OCI-M2 (cell line): ENCODE data around the gene PDE4B.
"Not testable (repeated sequence)": the region's sequence is repeated elsewhere in the genome, so short reads cannot be mapped to it uniquely, and the experiment has no call there.

Experiments used
- DNase-seq: peaks from one replicate; lab custom pipeline; 2025; ENCODE audit not compliant: unreplicated experiment; lab: John Stamatoyannopoulos, UW

The PDE4B gene

DNA sequence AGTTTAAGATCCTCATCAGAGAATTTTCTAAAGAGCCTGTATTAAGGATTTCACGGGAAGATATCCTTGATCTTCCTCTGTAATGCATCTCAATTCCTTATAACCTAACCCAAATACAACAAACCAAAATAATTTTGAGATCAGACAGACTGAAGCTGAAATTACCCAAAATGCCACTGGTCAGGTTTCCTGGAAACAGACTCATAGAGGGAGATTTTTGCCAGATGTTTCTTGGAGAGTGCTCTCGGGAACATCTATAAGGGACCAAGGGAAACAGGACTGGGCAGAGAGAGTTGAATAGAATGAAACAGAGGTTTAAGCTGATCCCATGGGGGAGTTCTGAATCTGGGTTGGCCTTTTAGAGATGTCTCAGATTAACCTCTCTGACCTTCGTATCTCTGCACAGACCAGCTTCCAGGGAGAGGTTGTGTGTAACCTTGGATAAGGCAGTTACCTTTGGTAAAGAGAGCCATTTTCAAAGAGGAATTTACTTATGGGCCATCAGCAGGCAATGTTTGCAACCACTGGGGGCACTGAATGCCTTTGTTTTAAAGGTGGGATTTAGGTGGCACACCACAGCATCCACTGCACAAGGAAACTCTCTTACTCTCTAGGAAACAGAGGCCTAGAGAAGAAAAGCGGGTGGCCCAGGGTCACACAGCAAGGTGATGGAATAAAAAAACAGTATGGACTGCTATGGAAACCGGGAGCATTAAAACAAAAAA lies 610.5 kb downstream of the PDE4B start:
- DNase-seq: no peak

DNA sequence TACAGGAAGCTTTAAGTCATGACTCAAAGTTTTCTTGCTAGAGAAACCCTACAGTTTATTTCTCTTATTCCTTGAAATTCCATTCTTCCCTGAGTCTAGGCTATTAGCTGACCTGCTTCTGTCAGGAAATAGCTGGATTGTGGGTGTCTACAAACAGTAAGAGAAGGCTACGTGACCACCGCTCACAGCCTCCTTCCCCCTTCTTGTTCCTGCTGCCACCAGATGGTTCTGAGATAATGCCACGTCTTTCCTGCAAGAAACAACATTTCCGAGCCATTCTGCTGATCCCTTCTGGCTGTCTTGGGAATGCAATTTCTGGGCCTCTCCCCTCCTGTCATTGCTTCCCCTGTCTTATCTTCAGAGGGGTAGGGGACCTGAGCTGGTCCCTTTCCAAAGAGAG lies 612.4 kb downstream of the PDE4B start:
- no peak for DNase-seq

DNA sequence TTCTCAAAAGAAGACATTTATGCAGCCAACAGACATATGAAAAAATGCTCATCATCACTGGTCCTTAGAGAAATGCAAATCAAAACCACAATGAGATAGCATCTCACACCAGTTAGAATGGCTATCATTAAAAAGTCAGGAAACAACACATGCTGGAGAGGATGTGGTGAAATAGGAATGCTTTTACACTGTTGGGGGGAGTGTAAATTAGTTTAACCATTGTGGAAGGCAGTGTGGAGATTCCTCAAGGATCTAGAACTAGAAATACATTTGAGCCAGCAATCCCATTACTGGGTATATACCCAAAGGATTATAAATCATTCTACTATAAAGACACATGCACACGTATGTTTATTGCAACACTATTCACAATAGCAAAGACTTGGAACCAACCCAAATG lies 618.8 kb downstream of the PDE4B start:
- DNase-seq: not testable (repeated sequence)

DNA sequence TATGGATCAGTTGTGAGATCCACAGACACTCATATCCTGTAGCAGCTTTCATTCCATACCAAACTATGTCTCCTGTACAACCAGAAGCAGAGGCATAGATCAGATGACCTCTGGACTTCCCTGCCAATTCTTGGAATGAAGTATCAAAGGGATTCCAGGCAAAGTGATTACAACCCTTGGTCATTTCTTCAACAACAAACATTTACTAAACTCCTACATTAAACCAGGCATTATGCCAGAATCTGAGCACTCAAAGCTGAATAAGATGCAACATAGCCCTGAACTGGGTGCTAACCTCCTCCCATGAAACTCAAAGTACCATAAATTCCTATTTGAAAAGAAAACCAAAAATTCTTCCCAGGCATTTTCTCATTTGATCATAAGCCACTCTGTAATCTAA lies 620.0 kb downstream of the PDE4B start:
- no peak for DNase-seq

DNA sequence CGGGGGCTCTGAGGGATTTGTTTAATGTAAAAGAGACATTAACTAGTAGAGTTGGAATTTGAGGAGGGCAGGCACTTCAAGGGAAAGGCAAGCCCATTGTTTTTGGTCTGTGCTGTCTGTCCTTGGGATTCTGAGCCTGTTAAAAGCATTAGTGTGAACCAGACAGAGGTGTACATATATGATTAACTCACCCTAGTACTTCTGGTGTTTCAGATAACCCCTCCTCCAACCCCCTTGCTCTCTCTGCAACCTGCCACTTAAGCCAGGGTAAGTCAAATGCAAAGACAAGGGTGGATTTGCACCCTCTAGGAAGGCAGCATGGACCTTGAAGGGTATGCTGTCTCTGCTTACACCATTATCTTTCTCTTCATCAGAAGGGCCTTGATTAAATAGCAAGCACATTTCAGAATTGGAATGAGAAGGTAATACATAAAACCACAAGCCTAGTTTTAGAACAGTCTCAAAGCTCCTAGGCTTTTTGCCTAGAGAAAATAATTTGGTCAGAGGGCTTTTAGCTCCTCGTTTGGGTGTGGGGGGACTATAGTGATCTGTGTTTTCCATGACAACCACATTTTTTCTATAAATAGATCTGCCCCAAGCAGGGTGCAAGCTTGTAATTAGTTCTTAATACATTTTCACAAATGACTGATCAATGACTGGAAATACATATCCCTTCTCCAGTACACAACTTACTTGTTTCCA lies 620.6 kb downstream of the PDE4B start:
- DNase-seq: peak; percentile 21

DNA sequence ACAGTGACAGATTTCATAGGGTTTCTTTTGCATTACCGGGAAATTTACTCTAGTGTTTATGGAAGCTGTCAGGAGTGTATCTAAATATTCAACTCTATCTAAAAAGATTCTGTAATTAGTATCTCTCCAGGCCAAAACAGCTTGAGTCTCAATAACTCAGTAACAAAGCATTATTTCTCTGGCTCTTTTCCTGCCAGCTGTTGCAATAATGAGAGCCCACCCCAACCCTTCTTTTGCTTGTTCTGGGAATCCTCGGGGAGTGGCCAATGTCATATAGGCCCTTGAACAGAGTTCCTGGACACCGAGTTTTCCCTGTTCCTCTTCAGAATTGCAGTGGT lies 621.1 kb downstream of the PDE4B start:
- DNase-seq: no peak

DNA sequence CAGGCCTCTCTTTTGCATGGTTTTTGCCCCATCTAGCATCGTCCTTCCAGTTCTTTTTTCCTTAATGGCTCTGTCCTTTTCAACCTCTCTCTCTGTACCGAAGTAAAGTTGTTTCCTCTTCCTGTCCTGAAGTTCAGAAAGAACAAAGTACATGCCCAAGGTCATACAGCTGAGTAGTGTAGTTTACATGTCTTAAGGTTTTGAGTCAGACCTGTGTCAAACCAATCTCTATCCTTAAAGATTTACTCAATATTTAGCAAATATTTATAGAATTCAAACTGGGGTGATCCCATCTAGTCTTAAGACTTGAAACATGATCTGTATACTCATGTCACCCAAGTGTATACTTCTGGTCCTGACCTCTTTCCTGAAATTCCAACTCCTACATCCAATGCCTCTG lies 622.6 kb downstream of the PDE4B start:
- DNase-seq: no peak

DNA sequence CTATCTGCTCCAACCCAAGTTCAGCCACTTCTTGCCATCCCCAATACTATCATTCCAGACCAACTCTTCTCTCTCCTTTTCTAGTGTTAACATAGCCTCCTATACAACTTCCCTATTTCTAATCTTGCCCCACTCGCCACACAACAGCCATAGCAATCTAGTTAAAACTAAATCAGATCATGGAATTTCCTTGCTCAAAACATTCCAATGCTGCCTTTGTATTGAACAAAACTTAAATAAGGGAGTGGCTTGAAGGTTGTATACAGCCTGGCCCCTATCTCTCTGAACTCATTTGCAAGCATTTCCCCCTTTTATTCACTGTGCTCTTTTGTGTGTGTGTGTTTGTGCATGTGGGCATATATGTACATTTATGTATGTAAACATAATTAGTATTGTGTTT lies 623.2 kb downstream of the PDE4B start:
- DNase-seq: no peak

DNA sequence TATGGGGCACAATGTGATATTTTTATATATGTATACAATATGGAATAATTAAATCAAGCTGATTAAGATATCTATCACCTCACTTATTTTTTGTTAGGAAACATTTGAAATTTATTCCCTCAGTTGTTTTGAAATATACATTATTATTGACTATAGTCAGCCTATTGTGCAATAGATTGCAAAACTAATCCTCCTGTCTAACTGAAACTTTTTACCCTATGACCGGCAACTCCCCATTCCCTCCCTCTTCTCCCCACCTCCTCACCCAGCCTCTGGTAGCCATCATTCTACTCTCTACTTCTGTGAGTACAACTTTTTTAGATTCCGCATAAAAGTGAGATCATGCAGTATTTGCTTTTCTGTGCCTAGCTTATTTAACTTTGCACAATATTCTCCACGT lies 623.6 kb downstream of the PDE4B start:
- DNase-seq: no peak

DNA sequence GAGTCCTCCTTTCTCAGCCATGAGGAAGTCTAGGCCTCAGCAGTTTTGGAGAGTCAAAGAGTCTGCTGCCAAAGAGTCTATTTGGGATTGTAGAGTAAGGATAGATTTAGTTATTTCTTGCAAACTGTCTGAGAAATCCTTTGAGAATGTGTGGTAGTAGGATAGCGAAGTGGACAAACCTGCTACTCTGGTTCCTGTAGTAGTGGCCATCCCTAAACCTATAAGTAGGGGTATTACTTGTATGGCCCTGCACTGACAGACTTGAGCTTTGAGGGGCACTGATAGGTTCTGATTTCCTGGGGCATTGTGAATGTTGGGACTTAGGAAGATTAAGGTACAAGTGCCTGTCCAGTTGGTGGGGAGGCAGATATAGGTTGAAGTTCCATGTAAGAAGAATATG lies 625.3 kb downstream of the PDE4B start:
- no peak for DNase-seq

DNA sequence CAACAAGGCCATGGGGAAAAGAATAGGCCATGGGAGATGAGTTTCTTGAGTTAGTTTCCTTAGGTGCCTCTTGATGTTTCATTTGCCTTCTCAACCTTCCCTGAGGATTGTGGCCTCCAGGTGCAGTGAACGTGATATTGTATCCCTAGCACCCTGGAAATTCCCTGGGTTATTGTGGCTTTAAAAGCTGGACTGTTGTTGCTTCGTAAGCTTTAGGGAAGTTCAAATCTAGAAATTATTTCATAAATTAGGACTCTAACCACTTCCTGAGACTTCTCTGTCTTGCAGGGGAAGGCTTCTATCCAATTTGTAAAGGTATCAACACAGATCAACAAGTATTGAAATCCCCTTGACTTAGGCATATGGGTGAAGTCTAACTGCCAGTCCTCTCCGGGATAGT lies 627.5 kb downstream of the PDE4B start:
- not testable (repeated sequence) for DNase-seq

DNA sequence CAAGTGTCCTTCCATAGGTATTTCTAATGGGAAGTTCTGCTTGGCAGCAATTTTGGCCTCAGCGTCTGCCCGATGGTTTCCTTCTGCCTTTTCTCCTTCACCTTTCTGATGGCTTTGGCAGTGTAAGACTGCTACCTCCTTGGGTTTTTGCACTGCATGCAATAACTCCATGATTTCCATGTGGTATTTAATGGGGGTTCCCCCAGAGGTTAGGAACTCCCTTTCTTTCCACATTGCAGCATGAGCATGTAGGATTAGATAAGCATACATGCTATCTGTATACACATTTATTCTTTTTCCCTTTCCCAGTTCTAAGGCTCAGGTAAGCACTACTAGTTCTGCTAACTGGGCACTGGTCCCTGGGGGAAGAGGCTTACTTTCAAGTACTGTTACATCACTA lies 628.2 kb downstream of the PDE4B start:
- DNase-seq: not testable (repeated sequence)

DNA sequence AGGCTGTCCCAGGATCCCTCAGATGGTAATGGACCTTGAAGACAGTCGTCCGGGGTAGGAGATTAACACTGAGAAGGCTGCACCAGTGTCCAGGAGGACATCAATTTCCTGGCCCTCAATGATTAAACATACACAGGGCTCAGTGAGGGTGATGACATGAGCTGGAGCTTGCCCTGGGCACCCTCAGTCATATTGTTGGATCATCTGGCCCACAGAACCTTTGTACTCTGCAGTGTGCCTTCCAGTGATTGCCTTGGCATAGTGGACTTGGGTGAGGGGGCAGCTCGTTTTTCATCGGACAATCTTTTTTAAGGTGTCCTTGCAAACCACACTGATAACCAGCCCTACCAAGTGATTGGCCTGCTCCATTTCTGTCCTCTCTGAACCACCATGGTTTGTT lies 630.1 kb downstream of the PDE4B start:
- no peak for DNase-seq
